ENCODE data around the gene ZNG1F.
"Not testable (repeated sequence)": the region's sequence is repeated elsewhere in the genome, so short reads cannot be mapped to it uniquely, and the experiment has no call there.

ZNG1F gene

GRCh38 chr9:41189217-41189616, at the start of gene ZNG1F:
Gene ZNG1F, minus strand, starts transcription at chr9:41189317. Its CDS starts 59 bp downstream, at chr9:41189258.
- not testable (repeated sequence) for DNase-seq (ENCODE audit: low read depth in 3 of 3)

DNA sequence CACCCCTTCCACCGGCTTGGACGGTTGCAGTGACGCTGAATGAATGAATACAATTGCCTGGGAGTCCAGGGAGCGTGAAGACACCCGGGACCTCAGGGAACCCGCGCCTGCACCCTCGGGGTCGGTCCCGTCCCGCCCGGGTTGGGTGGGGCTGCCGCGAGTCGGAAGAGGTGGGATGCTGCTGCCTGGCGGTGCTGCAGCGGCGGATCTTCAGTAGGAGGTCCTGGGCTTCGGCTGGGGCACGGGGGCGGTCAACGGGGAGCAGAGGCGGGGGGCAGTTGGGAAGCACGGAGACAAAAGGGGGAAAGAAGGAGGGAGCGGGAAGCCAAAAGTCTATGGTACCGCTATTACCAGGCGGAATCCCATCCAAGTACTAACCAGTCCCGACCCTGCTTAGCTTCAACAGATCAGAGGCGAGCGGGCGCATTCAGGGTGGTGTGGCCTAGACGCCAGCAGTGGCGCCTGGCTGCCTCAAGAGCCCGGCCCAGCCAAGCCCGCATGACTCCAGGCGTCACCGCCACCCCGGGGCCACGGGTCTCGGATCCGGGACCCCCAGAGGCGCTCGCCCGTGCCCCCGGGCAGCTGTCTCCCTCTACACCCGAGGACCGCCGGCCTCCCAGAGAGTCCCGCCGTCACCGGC, 48.1 kb upstream of the ZNG1F start:
- peak in 1 of 3 experiments; percentile 40 for DNase-seq (ENCODE audit: low read depth in 3 of 3)

DNA sequence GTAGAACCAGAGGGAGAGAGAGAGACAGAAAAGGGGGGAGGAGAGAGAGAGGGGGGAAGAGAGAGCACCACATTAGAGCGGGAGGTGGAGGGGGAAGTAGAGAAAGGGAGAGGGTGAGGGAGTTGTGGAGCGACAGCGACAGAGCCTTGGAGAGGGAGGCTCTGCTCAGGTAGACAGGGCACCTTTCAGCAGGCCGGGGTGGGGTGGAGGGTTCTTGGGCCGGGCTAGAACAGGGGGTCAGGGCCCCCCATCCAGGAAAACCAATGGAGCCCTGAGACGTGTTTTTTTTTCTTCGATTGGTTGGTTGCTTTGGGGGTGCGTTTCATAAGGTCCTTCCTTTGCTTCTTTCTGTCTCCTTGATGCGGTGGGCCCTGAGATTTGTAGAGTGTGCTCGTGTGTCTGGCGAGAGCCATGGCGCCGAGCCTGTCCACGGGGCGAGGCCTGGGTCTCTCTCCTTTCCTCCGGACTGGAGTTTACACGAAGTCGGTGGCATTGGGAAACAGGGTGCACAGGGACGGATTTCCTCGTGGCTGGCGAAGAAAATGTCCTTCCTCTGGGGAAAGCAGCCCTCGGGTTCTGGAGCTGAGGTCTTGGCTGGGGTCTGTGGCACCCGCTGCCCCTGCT, 47.5 kb upstream of the ZNG1F start:
- DNase-seq (ENCODE audit: low read depth in 3 of 3) = not testable (repeated sequence)

GRCh38 chr9:41234811-41235805, 46.0 kb upstream of the ZNG1F start:
- DNase-seq (ENCODE audit: low read depth in 3 of 3) = not testable (repeated sequence)

GRCh38 chr9:41234221-41234620, 45.1 kb upstream of the ZNG1F start:
- DNase-seq (ENCODE audit: low read depth in 3 of 3) = not testable (repeated sequence)

DNA sequence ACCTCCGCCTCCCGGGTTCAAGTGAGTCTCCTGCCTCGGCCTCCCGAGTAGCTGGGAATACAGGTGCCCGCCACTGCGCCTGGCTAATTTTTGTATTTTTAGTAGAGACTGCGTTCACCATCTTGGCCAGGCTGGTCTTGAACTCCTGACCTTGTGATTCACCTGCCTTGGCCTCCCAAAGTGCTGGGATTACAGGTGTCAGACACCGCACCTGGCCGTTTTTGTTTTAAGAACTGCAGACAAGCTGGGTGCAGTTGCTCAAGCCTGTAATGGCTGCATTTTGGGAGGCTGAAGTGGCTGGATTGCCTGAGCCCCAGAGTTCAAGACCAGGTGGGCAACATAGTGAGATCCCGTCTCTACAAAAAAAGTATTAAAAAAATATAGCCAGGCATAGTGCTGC, 43.2 kb upstream of the ZNG1F start:
- DNase-seq (ENCODE audit: low read depth in 3 of 3) = not testable (repeated sequence)

GRCh38 chr9:41230418-41230817, 41.3 kb upstream of the ZNG1F start:
- DNase-seq (ENCODE audit: low read depth in 3 of 3) = not testable (repeated sequence)

GRCh38 chr9:41229408-41230401, 40.6 kb upstream of the ZNG1F start:
- no peak for DNase-seq (ENCODE audit: low read depth in 3 of 3)

GRCh38 chr9:41219831-41220230, 30.7 kb upstream of the ZNG1F start:
- DNase-seq (ENCODE audit: low read depth in 3 of 3) = not testable (repeated sequence)

DNA sequence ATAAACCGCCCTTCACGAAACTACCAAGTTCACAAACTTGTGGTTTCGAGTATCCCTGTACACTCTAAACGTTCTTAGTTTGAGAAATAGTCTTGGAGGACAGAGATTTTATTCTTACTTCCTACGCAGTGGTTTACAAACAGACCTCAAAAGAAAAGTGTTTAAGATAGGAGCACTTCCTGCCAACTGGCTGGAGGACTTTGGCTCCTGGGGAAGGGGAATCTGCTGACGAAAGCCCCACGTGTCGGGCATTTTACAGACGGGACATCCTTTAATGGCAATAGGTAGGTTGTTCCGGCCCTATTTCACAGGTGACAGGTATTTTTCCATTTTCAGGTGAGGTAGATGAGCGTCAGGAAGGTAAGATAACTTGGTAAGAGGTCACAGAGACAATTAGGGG, 678 bp downstream of the ZNG1F start:
- not testable (repeated sequence) for DNase-seq (ENCODE audit: low read depth in 3 of 3)

DNA sequence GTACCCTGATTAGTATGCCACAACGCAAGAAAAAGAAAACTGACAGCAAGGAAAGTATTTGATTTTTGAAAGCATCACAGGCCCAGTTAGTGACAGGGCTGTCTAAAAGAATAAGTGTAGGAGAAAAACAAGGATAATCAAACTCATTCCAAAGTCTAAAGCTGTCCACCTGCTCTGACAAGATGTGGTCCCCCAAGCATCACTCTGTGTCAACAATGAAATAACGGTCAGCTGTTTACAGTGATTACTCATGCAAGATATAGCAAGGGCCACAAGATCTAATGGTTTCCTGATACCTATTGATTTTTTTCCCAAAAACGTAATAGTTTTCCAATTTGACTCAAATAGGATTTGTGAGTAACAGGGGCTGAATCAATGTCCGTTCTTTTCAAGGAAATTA, 14.1 kb downstream of the ZNG1F start:
- DNase-seq (ENCODE audit: low read depth in 3 of 3) = not testable (repeated sequence)

- not testable (repeated sequence) for DNase-seq (ENCODE audit: low read depth in 3 of 3)
These were observed 39.0 kb downstream of the ZNG1F start for GRCh38 chr9:41150116-41150515.

DNA sequence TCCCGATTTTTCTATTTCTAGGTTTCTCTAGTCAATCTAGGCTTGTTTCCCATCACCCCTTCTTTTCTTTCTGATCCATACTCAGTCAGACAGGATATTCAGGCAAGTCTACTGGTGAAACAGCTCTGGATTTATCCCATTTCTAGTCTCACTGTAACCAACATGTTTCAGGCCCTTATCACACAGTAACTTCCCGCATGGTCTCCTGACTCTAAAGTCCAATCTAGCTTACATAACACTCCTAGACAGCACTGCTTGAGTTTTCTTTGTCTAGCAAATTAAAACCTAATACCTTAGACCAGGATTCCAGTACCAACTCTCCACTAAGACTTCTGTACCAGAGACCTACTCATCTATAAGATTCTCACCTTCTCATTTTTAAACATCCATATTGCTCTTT, 47.2 kb downstream of the ZNG1F start:
- DNase-seq (ENCODE audit: low read depth in 3 of 3) = not testable (repeated sequence)

GRCh38 chr9:41128581-41128980, 60.5 kb downstream of the ZNG1F start, which contains the start of gene FOXD4L6:
Gene FOXD4L6, minus strand, starts transcription at chr9:41128681. Its CDS starts 298 bp downstream, at chr9:41128383.
- DNase-seq (ENCODE audit: low read depth in 3 of 3) = not testable (repeated sequence)

DNA sequence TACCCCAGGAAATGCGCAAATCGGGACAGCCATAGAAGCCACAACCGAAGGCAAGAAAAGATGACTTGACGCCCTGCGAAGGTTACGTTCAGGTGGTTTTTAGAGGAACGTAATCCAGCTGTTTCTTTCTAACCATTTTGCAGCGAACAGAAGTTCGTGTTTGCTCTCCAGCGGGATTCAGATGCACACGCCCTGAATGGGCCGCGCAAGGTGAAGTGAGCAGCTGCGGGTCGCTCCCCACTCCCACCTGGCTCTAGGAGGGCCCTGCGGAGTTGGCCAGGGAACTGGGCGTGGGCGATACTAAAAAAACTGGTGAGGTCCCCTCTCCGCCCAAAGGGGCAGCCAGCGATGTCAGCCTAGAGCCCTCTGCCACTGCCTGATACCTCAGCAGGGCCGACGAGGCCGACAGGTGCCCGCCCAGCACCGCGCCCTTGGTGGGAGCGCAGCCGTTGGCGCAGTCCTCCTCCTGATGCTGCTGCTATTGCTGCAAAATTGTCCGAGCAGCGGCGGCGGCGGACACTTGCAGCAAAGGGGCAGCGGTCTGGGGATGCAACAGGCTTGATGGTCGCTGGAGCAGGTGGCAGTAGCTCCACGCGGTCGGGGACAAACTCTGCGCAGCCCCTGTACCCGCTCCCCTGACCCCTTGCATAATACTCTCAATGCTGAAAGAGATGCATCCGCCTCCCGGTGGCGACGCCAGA, 62.2 kb downstream of the ZNG1F start:
- DNase-seq (ENCODE audit: low read depth in 3 of 3) = not testable (repeated sequence)

DNA sequence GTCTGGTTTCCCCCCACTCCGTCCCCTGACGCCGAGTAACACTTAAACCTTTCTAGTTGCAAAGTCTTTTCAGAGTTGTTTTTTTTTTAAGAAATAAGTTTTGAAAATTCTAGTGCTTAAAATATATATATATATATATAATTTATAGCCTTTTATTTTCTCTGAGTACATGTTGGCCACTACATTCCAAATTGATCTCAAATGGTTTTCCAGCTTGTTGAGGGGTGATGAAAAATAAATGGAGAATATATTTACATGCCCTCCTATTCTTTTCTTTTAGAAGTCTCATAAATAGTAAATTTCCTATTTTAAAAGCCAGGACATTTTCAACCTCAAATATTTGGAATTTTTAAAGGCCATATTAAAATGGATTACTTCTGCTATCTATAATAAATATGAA, 63.2 kb downstream of the ZNG1F start:
- DNase-seq (ENCODE audit: low read depth in 3 of 3) = not testable (repeated sequence)

DNA sequence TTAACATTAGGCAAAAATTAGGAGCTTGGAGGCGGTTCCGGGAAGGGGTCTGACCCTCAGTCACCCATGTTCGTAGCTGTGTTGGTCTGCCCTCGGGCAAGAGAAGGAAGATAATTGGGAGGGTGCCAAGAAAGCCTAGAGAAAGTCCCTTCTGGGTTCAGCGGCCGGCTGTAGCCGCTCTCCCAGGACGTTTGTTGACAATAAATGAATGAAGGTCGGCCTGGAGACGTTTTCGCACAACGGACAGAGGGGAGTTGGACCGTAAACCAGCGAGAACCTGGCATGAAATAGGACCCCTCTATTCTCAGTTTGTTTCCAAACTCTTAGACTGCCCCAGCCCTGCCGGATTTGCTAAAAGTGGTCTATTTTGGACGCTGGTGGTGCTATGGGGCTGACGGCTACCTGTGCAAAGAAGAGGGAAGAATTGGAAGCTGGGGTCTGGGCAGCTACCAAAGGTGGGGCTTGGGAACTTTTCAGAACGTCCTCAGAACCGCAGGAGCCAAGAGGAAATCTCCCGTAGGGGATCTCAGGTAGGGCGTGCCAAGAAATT, 63.9 kb downstream of the ZNG1F start:
- DNase-seq (ENCODE audit: low read depth in 3 of 3) = not testable (repeated sequence)

DNA sequence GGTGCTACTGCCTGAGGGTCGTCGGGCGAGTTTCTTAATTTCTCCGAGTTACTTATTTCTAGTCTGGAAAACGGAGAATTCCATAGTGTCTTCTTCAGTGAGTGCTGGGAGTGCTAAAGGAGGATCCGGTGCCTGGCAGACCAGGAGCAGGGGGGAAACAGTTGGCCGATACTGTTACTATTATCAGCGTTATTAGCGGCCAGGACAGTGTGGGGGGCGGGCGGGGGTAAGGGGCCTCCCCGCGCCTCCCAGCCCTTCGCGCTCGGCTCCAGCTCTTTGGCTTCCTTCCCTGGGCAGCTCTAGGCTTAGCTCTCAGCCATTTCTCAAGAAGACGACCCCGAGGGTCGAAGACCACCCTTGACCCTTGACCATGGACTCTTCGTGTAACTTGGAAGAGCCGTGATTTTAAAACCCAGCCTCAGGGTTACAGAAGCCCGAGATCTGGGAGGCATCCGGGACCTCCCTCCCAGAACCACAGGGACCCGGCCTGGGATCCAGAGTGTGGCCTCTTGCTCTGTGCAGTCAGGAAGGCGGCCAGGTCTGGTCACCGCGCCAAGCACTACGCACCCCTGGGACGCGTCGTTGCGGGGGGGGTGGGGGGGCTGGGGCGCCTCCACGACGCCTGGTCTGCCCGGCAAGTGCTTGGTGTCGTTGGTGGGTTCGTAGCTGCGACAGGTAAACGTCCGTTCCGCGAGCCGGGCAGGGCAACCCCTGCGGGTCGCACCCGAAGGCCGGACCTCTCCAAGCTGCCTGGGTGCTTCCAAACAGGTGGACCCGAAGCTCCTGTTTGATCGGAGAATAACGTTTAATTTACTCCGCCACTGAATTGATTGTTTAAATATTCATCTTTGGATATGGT, 64.6 kb downstream of the ZNG1F start:
- not testable (repeated sequence) for DNase-seq (ENCODE audit: low read depth in 3 of 3)

- DNase-seq (ENCODE audit: low read depth in 3 of 3) = not testable (repeated sequence)
These were observed 65.3 kb downstream of the ZNG1F start for GRCh38 chr9:41123812-41124211.
